Measurements from ENCODE around the gene TMEM121.
"Not testable (repeated sequence)": the region's sequence is repeated elsewhere in the genome, so short reads cannot be mapped to it uniquely, and the experiment has no call there.

The TMEM121 gene

DNA sequence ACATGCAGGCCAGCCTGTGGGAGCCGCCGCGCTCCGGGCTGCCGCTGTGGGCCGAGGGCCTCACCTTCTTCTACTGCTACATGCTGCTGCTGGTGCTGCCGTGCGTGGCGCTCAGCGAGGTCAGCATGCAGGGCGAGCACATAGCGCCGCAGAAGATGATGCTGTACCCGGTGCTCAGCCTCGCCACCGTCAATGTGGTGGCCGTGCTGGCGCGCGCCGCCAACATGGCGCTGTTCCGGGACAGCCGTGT is 2.9 kb downstream of the TMEM121 start:
- DNase-seq, result no peak

DNA sequence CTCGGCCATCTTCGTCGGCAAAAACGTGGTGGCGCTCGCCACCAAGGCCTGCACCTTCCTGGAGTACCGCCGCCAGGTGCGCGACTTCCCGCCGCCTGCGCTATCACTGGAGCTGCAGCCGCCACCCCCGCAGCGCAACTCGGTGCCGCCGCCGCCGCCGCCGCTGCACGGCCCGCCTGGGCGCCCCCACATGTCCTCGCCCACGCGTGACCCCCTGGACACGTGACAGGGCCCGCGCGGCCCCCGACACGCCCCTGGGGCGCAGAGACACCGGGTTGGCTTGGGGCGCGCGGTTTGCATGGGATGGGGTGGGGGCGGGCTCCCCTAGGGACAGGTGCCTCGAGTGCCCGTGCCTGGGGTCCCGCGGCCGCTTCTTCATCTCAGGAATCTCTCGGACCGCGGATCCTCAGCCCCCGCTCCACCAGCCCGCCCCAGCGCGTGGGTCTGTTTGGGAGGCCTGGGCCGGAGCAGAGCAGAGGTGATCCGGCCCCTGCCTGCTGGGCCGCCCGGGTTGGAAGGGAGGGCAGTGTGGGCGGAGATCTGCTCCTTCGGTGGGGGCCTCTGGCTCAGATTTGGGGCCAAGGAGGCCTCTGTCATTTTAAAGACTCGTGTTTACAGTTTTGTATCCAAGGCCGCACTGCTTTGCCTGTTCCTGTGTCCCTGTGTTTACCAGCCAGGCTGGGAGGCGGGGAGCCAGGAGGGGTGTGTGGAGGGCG is 3.3 kb downstream of the TMEM121 start:
- no peak for DNase-seq

GRCh38 chr14:105530285-105531087 is 4.1 kb downstream of the TMEM121 start:
- peak in 1 of 2 experiments; percentile 6 for DNase-seq

DNA sequence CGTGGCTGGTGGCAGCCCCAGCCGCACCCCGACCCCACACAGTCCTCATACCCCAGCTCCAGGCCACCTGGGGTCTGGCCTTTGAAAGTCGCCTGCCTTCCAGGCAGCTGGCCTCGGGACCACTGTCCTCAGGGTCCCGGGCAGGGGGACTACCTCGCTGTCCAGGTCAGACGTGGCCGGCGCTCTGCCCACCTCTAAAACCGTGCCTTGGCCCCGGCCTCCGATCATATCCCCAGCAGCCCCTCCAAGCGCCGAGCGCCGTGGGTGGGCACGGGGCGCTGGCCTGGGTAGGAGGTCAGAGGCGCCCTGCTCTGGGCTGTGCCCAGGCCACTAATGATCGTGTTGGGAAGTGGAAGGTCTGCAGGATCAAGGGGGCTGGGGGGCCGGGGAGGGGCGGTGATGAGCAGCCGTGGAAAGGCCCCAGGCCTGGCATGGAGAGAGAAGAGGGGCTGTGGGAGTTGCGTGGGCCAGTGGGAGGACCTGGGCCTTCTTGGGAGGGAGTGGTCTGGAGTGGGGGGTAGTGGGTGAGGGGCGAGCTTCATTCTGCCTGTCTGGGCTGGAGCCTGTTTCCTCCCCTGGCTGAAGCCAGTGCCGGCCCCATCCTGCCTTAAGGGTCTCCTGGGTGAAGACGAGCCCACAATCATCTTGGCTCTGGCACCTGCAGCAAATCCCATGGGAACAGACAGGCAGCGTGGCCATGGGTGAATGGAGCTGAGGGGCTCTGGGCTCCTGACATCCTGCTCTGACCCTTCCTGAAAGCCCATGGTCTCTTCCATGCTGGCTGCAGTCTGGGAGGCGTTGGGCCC is 4.9 kb downstream of the TMEM121 start:
- no peak for DNase-seq

DNA sequence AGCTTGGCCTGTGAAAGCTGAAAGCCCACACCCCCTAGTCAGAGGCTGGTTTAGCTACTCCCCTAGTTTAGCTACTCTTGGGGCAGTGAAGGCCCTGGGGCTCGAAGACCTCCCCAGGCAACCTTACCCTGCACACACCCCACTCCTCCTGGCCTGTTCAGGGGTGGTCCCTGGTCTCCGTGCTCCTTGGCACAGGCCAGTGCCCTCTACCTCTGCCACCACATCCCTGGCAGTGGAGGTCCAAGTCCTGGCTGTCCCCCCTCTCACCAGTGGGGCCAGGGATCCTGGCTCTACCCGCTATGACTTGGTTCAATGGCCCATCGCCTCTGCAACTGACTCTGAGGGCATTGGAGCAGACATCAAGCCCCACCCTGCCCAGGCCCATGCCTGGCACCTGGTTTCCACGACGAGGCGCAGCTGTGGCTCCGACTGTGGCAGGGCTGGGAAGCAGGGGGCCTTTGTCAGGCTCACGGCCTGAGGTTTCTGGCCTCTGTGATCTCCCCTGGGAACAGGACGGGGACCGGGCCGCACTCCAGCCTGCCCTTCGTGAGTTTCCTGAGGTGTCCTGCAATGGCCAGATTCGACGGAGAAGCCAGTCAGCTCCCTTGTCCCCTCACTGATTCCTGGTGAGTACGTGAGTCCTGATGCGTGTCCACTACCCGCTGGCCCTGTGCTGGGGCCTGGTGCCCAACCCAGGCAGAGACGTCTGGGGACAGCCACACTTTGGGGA is 5.7 kb downstream of the TMEM121 start:
- no peak for DNase-seq

GRCh38 chr14:105532735-105533141 is 6.4 kb downstream of the TMEM121 start:
- DNase-seq, result no peak

GRCh38 chr14:105533391-105533790 is 7.0 kb downstream of the TMEM121 start:
- no peak for DNase-seq

- DNase-seq, result no peak
Observed at GRCh38 chr14:105533811-105534498, 7.6 kb downstream of the TMEM121 start.

- no peak for DNase-seq
Observed at GRCh38 chr14:105534586-105534985, 8.2 kb downstream of the TMEM121 start.

- no peak for DNase-seq
Observed at GRCh38 chr14:105536051-105536450, 9.7 kb downstream of the TMEM121 start.

GRCh38 chr14:105536691-105537579 is 10.6 kb downstream of the TMEM121 start:
- peak; percentile 15 to 58 for DNase-seq

DNA sequence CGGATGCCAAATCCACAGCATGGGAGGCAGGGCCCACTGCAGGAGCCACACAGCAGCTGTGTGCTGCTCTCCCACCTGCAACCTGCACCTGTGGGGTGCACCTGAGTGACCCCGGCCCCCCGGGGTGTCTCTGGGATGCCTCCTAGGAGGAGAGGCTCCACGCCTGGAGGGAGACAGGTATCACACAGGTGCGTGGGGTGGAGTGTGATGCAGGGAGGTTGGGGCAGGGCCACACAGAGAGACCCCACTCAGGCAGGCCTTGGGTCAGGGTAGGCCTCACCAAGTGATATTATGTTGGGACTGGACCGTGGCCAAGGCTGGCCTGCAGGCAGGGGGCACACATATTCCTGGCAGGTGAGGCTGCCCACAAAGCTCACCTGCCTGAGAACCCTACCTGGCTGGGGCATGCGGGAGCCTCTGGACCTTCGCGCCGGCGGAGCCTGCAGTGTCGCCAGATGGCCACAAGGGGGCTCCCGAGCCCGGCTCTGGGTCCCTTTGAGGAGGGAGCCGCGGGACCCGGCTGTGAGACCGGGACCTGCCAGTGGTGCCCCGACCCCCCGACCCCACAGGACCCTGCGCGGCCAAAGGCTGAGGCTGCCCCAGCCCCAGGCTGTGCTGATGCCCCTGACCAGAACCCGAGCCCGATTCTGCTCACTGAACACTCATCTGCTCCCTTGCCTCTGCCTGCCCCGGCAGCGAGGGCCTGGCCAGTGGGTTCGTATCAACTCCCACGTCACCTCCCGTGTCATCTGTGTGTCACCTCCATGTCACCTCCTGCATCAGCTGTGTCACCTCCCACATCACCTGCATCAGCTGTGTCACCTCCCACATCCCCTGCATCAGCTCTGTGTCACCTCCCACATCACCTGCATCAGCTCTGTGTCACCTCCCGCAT is 11.4 kb downstream of the TMEM121 start:
- peak; percentile 17 to 46 for DNase-seq

DNA sequence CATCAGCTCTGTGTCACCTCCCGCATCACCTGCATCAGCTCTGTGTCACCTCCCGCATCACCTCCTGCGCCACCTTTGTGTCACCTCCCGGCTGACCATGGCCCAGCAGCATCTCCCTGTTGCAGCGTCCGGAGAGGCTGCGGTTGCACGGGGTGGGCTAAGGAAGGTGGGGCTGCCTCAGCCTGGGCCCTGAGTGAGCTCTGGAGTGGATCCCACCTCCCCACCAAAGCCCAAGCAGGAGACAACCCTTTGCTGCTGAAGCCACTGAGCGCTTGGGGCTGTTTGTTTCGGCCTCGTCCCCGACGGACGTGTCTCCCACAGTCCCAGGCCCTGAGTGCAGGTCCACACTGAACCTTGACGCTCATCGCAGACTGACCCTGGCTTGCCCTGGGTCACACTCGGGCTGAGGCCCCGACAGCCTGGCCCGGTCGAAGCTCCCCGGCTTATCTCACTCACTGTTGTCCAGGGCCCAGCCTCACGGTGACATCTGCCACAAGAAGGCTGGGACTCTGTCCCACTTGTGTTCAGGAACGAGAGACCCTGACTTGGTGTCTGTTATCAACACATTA is 12.2 kb downstream of the TMEM121 start:
- DNase-seq, result no peak

GRCh38 chr14:105540811-105541210 is 14.4 kb downstream of the TMEM121 start:
- DNase-seq, result no peak

- no peak for DNase-seq
Observed at GRCh38 chr14:105541218-105541875, 15.0 kb downstream of the TMEM121 start.

- not testable (repeated sequence) for DNase-seq
Observed at GRCh38 chr14:105545676-105546075, 19.3 kb downstream of the TMEM121 start.

GRCh38 chr14:105546410-105546809 is 20.0 kb downstream of the TMEM121 start:
- not testable (repeated sequence) for DNase-seq

GRCh38 chr14:105547072-105547471 is 20.7 kb downstream of the TMEM121 start:
- DNase-seq, result not testable (repeated sequence)

GRCh38 chr14:105547741-105548169 is 21.4 kb downstream of the TMEM121 start:
- no peak for DNase-seq
